ENCODE results near the gene NUDT1.

GRCh38 chr7:2199528-2199927 lies 42.5 kb upstream of the NUDT1 start:
- no peak for TF ChIP-seq NR2C2 (CRISPR knock-in tag; IDR thresholded peaks at IDR 0.05)
- TF ChIP-seq GABPB1 (CRISPR knock-in tag; IDR thresholded peaks at IDR 0.05): no peak
- no peak for TF ChIP-seq NR3C1 (CRISPR knock-in tag; conservative IDR thresholded peaks at IDR 0.05; ENCODE audit: low read depth)
- no peak for TF ChIP-seq MLX (CRISPR knock-in tag; IDR thresholded peaks at IDR 0.05)
- TF ChIP-seq TEAD4 (CRISPR knock-in tag; IDR thresholded peaks at IDR 0.05): no peak
- no peak for TF ChIP-seq CBFB (CRISPR knock-in tag; IDR thresholded peaks at IDR 0.05; ENCODE audit: low read depth)
- no peak for TF ChIP-seq USF2 (CRISPR knock-in tag; IDR thresholded peaks at IDR 0.05)
- no peak for TF ChIP-seq CTCF (IDR thresholded peaks at IDR 0.05)
- no peak for TF ChIP-seq FOXJ3 (CRISPR knock-in tag; IDR thresholded peaks at IDR 0.05; ENCODE audit: borderline replicate concordance)
- TF ChIP-seq FOXP4 (CRISPR knock-in tag; IDR thresholded peaks at IDR 0.05): no peak
